Neutrophil (primary cell): ENCODE measurements around the gene ST13.

Source experiments
- H3K27ac ChIP-seq: fragments of 200-600 bp; sonication (generic); 2 replicates; pipeline ENCODE4 v1.5.1; 2016; ENCODE audit warnings: mild to moderate bottlenecking, moderate library complexity
- H3K27me3 ChIP-seq: fragments of 200-600 bp; sonication (generic); 2 replicates; pipeline ENCODE4 v1.6.0; 2016; ENCODE audit warnings: mild to moderate bottlenecking
- H3K36me3 ChIP-seq: fragments of 200-600 bp; sonication (generic); 2 replicates; pipeline ENCODE4 v1.5.1; 2017
- H3K4me1 ChIP-seq, 2 experiments: fragments of 200-600 bp in 1 of 2; sonication (generic) in 1 of 2; 1 replicate in 1 of 2; 2 replicates in 1 of 2; pipeline versions ENCODE4 v1.5.1 to v1.6.1; 2013 to 2016; ENCODE audit warnings: low read depth in 1 of 2, low read length in 1 of 2, mild to moderate bottlenecking in 1 of 2, moderate library complexity in 1 of 2; ENCODE audit not compliant: control insufficient read depth in 1 of 2, insufficient read depth in 1 of 2
- H3K4me3 ChIP-seq, 2 experiments: fragments of 200-600 bp in 1 of 2; sonication (generic) in 1 of 2; 1 replicate in 1 of 2; 2 replicates in 1 of 2; pipeline ENCODE4 v1.5.1; 2013 to 2016; ENCODE audit warnings: low read depth in 1 of 2, low read length in 1 of 2, mild to moderate bottlenecking in 1 of 2, moderate library complexity in 1 of 2
- H3K9me3 ChIP-seq: fragments of 200-600 bp; sonication (generic); 2 replicates; pipeline ENCODE4 v1.5.1; 2016
- CTCF ChIP-seq: fragments of 200-600 bp; sonication (generic); IDR thresholded peaks from 2 replicates; pipeline ENCODE4 v1.5.1; 2016; ENCODE audit warnings: antibody characterized with exemption

ST13 gene

GRCh38 chr22:40867109-40867508 lies 10.7 kb upstream of the ST13 start:
- Histone ChIP-seq H3K27ac (no peak overlapping the region), H3K4me3 (no peak overlapping the region), H3K9me3 (no peaks in the 10 kb centered on the region), H3K36me3 (peaks cover 11% of the 10 kb centered on the region), H3K4me1 (peaks cover 5 to 6% of the 10 kb centered on the region in 2 experiments), H3K27me3 (no peaks in the 10 kb centered on the region)
- no peak for TF ChIP-seq CTCF

GRCh38 chr22:40862537-40862936 lies 6.1 kb upstream of the ST13 start:
- no peak for TF ChIP-seq CTCF
- no peak overlapping the region for H3K27ac ChIP-seq
- no peaks in the 10 kb centered on the region for H3K36me3 ChIP-seq
- no peaks in the 10 kb centered on the region for H3K9me3 ChIP-seq
- no peak overlapping the region for H3K4me3 ChIP-seq
- H3K4me1 ChIP-seq = peaks cover 12 to 13% of the 10 kb centered on the region in 2 experiments
- no peaks in the 10 kb centered on the region for H3K27me3 ChIP-seq

- no peaks in the 10 kb centered on the region for H3K36me3 ChIP-seq
- no peak within 1 kb of the TSS for H3K27ac ChIP-seq
- H3K27me3 ChIP-seq = no peaks in the 10 kb centered on the region
- peaks cover 17% of the 10 kb centered on the region in 2 experiments for H3K4me1 ChIP-seq
- no peaks in the 10 kb centered on the region for H3K9me3 ChIP-seq
- no peak for TF ChIP-seq CTCF
- H3K4me3 ChIP-seq = no peak within 1 kb of the TSS
These were observed 5.6 kb upstream of the ST13 start, which contains the start of gene DNAJB7 for GRCh38 chr22:40862013-40862412. Gene DNAJB7 (minus strand): TSS chr22:40862113. CDS start chr22:40861994, 119 bp downstream.

- H3K9me3 ChIP-seq = no peaks in the 10 kb centered on the region
- peak overlapping the region; percentile 94 to 97 for H3K4me3 ChIP-seq
- peak overlapping the region; percentile 98 for H3K27ac ChIP-seq
- peaks cover 27 to 29% of the 10 kb centered on the region in 2 experiments for H3K4me1 ChIP-seq
- no peak for TF ChIP-seq CTCF
- no peaks in the 10 kb centered on the region for H3K36me3 ChIP-seq
- no peaks in the 10 kb centered on the region for H3K27me3 ChIP-seq
These were observed 943 bp upstream of the ST13 start for GRCh38 chr22:40857309-40857855.

- TF ChIP-seq CTCF = no peak
- no peaks in the 10 kb centered on the region for H3K9me3 ChIP-seq
- H3K36me3 ChIP-seq = no peaks in the 10 kb centered on the region
- H3K4me1 ChIP-seq = peaks cover 27 to 29% of the 10 kb centered on the region in 2 experiments
- H3K27ac ChIP-seq = peak overlapping the region; percentile 98
- peak overlapping the region; percentile 94 to 97 for H3K4me3 ChIP-seq
- H3K27me3 ChIP-seq = no peaks in the 10 kb centered on the region
These were observed 393 bp downstream of the ST13 start for GRCh38 chr22:40855979-40856512.
